Spinal cord (tissue), 10 donors: ENCODE data around the gene EPAS1. TPM values are rescaled to one million over a fixed set of nuclear protein-coding genes. Genes with fewer than 3 reads are reported as not detected.

Source experiments
- DNase-seq, 6 donors: peaks; one replicate each; pipeline versions ENCODE4 v3.0.0 to v3.0.0-alpha.2; 2013 to 2015; ENCODE audit warnings: low spot score in 6 of 6, low read depth in 4 of 6
- H3K27ac ChIP-seq: one replicate; pipeline ENCODE4 v1.5.1; 2013; ENCODE audit warnings: low read depth, low read length, control low read depth
- H3K27me3 ChIP-seq: one replicate; pipeline ENCODE4 v1.6.1; 2013; ENCODE audit warnings: low read length; ENCODE audit not compliant: control insufficient read depth, insufficient read depth
- H3K36me3 ChIP-seq: one replicate; pipeline ENCODE4 v1.6.1; 2013; ENCODE audit warnings: low read length; ENCODE audit not compliant: control insufficient read depth, insufficient read depth
- H3K4me1 ChIP-seq: one replicate; pipeline ENCODE4 v1.6.1; 2013; ENCODE audit warnings: low read length; ENCODE audit not compliant: control insufficient read depth, insufficient read depth
- H3K4me3 ChIP-seq: one replicate; pipeline ENCODE4 v1.5.1; 2013; ENCODE audit warnings: low read depth, low read length, control low read depth
- H3K9me3 ChIP-seq: one replicate; pipeline ENCODE4 v1.6.1; 2013; ENCODE audit warnings: low read length; ENCODE audit not compliant: control insufficient read depth, insufficient read depth
- WGBS: methylation state at CpG from one replicate; pipeline ENCODE4 v1.1.5; 2013; ENCODE audit warnings: missing lambda C conversion rate; ENCODE audit not compliant: insufficient coverage; 5-methylcytosine and 5-hydroxymethylcytosine counted together
- polyA plus RNA-seq, 2 donors: library from polyadenylated mRNA; unstranded; fragments of 120-200 nt; gene quantifications; one replicate each; pipeline ENCODE4 v1.2.1, GENCODE V29; 2013; ENCODE audit not compliant: insufficient read length in 2 of 2
- total RNA-seq, 2 donors: library from RNA; depleted of rRNA in 1 of 2; stranded (reverse); fragments of 120-200 nt in 1 of 2; fragments of >200 nt in 1 of 2; gene quantifications; one replicate each; pipeline versions ENCODE4 v1.2.3 to v1.2.4, GENCODE V29; 2013 to 2014
- donor health status: healthy.

The EPAS1 gene
- total and polyA plus RNA-seq, 4 donors, result 29.2 to 53.7 (median 45.0) TPM

DNA sequence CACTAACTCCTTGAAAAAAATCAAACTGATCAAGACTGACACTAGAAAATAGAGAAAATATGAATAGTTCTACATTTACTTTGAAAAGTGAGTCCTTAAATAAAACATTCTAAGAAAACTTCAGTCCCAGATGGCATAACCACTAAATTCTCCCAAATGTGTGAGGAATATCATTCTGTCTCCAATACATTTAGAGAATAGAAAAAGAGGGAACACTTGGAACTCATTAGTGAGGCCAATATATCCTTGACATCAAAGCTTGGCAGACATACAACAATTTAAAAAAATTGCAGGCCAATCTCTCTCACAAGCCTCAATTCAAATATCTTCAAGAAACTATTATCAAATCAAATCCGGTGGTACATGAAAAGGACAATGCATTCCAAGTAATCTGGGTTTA lies 102.8 kb downstream of the EPAS1 start:
- peak in 1 of 6 donors; percentile 56 for DNase-seq
- H3K4me3 ChIP-seq, result no peak overlapping the region
- WGBS, result no CpG with 5 or more reads among the region's 1 CpG

DNA sequence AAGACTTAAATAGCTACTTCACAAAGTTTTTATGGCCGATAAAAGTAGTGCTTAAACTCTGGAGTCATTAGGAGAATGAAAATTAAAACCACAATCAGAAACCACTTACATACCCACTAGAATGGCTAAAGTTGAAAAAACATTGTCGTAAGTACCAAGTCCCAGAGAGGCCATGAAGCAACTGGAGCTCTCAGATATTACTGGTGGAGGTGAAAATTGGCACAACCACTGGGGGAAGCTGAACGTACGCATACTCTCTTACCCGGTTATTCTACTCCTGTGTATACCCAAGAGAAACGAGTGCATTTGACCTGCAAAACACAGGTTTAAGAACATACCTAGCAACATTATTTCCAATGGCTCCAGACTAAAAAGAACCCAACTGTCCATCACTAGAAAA lies 105.7 kb downstream of the EPAS1 start:
- no peak overlapping the region for H3K4me3 ChIP-seq
- H3K4me1 ChIP-seq, result no peaks in the 10 kb centered on the region
- no peaks in the 10 kb centered on the region for H3K27me3 ChIP-seq
- no peaks in the 10 kb centered on the region for H3K36me3 ChIP-seq
- no peak for DNase-seq
- WGBS, result 100% methylated on average over 2 of the region's 6 CpGs
- H3K27ac ChIP-seq, result no peak overlapping the region
- no peaks in the 10 kb centered on the region for H3K9me3 ChIP-seq

More for the DNA sequence above, 102.8 kb downstream of the EPAS1 start:
- Histone ChIP-seq H3K27ac (no peak overlapping the region), H3K36me3 (no peaks in the 10 kb centered on the region), H3K9me3 (no peaks in the 10 kb centered on the region), H3K4me1 (no peaks in the 10 kb centered on the region), H3K27me3 (no peaks in the 10 kb centered on the region)

DNA sequence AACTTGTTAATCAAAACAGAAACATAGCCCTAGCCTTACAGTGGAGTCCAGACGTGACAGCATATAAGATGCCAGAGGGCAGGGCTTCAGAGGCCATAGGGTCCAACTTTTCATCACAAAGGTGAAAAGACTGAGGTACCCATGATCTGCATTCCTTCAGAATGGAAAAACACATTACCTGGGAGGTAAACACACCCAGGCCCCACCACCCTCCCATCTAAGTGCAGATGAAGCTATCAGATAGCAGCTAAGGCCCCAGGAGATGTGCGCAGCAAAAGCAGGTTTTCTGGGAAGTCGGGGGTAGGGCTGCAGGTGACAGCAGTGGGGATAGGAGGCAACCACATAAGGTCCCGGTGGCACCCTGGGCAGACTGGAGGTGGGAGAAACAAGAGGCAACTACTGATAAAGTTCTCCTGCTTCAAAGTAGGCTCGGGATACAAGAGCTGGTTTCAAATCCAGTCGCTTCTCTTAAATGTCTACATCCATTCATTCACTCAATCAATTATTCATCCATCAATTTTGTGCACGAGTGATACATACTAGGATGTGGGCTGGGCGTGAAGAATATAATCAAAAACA lies 107.1 kb downstream of the EPAS1 start:
- Histone ChIP-seq H3K9me3 (no peaks in the 10 kb centered on the region), H3K4me3 (no peak overlapping the region), H3K27ac (no peak overlapping the region), H3K36me3 (no peaks in the 10 kb centered on the region), H3K4me1 (no peaks in the 10 kb centered on the region), H3K27me3 (no peaks in the 10 kb centered on the region)
- WGBS, result 92% methylated on average over 2 of the region's 8 CpGs
- no peak for DNase-seq

DNA sequence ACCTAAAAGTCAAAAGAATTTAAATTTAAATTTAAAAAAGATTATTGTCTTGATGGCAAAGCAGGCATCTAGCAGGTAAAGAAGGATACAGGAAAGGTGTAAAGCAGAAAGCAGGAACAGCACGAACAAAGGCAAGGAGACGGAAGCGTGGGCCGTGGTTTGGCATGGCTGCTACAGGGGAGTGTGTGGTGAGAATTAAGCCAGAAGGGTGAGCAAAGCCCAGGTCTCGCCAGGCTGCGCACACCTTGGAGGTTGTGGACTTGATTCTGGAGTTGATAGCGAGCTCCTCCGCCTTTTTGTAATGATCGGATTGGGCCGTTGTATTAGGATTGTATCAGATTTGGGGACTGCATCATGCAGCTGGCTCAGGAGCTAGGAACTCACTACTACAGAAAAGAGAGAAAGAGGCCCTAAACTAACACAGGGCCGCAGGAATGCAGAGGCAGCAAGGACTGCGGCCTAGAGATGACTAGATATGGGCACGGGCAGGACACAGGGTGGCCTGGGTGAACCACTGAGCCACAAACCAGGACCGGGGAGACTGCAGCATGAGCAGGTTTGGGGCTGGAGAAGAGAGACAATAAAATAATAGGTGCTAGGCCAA lies 110.7 kb downstream of the EPAS1 start:
- DNase-seq, result no peak
- Histone ChIP-seq H3K36me3 (no peaks in the 10 kb centered on the region), H3K4me1 (no peaks in the 10 kb centered on the region), H3K4me3 (no peak overlapping the region), H3K27ac (no peak overlapping the region), H3K27me3 (no peaks in the 10 kb centered on the region), H3K9me3 (no peaks in the 10 kb centered on the region)
- WGBS, result 96% methylated on average over 9 of the region's 14 CpGs

DNA sequence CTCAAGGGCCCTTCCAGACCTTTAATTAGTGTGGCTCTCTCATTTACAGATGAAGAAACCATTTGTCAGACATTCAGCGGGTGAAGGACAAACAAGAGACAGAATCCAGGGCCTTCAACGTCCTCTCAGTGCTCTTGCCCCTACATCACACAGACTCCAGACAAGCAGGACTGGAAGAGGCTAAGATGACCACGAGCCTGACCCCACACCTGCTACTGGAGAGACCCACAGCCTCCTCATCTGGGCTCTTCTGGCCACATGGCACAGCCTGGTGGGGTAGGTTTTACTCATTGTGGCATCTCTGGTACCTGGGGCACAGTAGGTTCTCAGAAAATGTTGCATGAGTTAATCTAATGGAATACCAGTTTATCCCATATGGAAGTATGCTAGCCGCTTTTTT lies 112.5 kb downstream of the EPAS1 start:
- Histone ChIP-seq H3K27me3 (no peaks in the 10 kb centered on the region), H3K4me3 (no peak overlapping the region), H3K9me3 (no peaks in the 10 kb centered on the region), H3K4me1 (no peaks in the 10 kb centered on the region), H3K27ac (no peak overlapping the region), H3K36me3 (no peaks in the 10 kb centered on the region)
- no peak for DNase-seq
- WGBS, result 67% methylated on average over 1 of the region's 4 CpGs

DNA sequence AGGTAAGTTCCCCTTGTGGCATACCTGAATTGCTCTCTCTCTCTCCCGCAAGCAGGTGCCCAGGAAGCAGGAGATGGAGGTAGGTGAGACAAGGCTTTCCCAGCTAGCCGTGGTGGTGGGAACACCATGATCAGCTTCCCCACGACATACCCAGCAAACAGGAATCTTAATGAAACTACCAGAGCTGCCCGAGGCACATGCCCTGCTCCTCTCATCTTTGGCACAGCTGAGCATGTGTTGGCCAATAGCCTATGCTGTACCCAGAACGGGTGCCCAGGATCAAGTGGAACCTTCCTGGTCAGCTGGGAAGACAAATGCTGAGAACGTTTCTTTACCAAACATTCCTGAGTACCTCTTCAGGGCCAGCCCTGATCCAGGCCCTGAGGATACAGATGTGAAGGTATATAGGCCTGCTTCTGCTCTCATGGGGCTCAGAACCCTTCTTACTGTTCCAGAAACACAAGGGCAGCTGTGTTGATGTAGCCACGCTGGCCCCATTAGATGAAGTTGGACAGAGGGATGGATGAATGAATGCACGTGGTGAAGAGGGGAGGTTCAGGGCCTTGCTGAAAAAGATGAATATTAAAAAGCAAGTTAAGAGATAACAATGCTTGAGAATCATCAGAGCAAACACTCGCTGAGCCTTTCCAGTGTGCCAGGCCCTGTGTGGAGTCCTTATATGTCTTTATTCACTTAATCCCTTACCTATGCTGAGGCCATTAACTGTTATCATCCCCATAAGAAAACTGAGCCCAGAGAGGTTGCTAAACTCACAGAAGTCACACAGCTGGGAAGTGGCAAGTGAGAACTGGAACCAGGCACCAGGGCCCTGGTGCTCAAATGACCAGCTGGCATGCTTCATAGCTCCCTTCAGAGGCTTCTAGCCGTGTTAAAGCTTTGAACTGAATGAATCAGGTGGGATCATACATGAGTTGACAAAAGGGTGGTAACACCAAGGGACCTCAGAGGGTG lies 113.4 kb downstream of the EPAS1 start:
- Histone ChIP-seq H3K27ac (no peak overlapping the region), H3K4me3 (no peak overlapping the region), H3K27me3 (no peaks in the 10 kb centered on the region), H3K4me1 (no peaks in the 10 kb centered on the region), H3K9me3 (no peaks in the 10 kb centered on the region), H3K36me3 (no peaks in the 10 kb centered on the region)
- 86% methylated on average over 6 of the region's 10 CpGs for WGBS
- no peak for DNase-seq

DNA sequence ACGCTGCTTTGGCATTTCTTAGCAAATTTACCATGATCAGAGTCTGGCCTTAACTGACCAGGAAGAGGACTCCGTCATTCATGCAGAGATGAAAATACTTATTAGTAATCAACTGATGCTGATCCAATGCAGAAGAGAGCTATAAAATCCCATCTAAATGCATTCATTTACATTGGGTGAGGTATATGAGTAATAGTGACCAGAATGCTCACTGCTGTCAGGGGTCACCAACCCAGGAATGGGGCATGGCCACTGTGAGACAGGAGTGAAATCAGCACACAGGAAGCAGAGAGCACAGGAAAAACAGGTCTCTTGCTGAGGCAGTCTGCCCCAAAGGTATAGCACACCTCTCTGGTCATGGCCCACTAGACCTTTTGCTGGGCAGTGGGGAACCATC lies 114.0 kb downstream of the EPAS1 start:
- H3K36me3 ChIP-seq, result no peaks in the 10 kb centered on the region
- no peak for DNase-seq
- no peak overlapping the region for H3K27ac ChIP-seq
- no peaks in the 10 kb centered on the region for H3K27me3 ChIP-seq
- H3K9me3 ChIP-seq, result no peaks in the 10 kb centered on the region
- no peak overlapping the region for H3K4me3 ChIP-seq
- WGBS, result no CpG with 5 or more reads among the region's 2 CpGs
- H3K4me1 ChIP-seq, result no peaks in the 10 kb centered on the region

DNA sequence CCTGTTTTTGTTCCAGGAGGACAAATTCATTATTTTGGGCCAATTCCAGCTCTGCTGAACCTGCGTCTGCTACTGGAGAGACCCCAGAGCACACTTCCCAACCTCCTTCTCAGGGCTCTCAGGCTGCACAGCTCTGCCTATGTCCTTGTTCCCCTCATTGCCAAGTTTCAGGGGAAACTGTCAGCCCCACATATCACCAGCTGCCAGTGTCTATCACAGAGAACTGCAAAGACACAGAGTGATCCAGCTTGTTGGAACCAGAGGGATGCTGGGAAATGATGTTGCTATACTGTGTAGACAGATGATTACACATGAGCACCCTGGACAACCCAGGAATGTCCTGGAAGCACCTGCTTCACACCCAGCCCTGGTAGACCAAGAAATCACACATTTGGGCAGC lies 114.8 kb downstream of the EPAS1 start:
- Histone ChIP-seq H3K27ac (no peak overlapping the region), H3K27me3 (no peaks in the 10 kb centered on the region), H3K9me3 (no peaks in the 10 kb centered on the region), H3K4me3 (no peak overlapping the region), H3K4me1 (no peaks in the 10 kb centered on the region), H3K36me3 (no peaks in the 10 kb centered on the region)
- 73% methylated on average over 1 of the region's 1 CpG for WGBS
- peak in 1 of 6 donors; percentile 46 for DNase-seq

DNA sequence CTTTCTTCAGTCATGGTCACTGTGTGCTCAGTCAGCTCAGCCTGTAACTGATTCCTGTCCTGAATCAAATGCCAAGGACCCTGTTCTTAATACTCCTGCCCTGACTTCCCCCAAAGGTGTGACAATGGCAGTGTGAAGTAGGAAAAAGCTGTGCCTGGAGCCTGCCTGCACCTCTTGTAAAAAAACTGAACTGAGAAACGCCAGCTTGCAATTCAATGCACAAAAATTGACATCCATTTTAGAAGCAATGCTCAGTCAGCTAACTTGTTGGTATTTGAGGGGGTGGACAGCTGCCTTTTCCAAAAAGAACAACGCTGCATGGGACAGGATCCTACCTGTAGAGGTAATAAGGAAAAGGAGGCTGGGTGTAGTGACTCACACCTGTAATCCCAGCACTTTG lies 115.9 kb downstream of the EPAS1 start:
- DNase-seq, result no peak
- no peaks in the 10 kb centered on the region for H3K4me1 ChIP-seq
- H3K27ac ChIP-seq, result no peak overlapping the region
- H3K4me3 ChIP-seq, result no peak overlapping the region
- H3K9me3 ChIP-seq, result no peaks in the 10 kb centered on the region
- H3K36me3 ChIP-seq, result no peaks in the 10 kb centered on the region
- WGBS, result 83% methylated on average over 2 of the region's 2 CpGs
- H3K27me3 ChIP-seq, result no peaks in the 10 kb centered on the region
